ENCODE results near the gene IGLL5.

DNA sequence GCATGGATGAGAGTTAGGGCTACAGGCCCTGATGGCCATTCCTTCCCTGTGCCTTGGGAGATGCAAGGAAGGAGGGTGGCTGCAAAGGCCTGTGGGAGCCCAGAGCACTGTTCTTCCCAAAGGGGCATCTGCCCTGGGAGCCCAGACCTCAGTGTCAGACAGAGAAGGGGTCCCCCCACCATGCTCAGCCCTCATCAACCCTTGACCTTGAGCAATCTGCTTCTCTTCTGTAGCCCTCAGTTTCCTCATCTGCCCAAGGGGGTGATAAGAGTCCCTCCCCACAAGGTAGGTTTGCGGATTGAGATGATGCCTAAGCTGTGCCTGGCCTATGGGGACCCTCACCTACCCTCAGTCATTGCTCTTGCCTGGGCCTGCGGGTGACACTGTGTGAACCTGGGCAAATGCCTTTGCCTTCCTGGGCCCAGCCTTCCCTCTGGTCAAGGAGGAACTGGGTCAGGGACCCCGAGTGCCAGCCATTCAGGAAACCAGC lies 47.5 kb downstream of the IGLL5 start:
- TF ChIP-seq CTCF (conservative IDR thresholded peaks at IDR 0.05 in 1 of 2, IDR thresholded peaks at IDR 0.05 in 1 of 2; ENCODE audit: low read depth in 1 of 2, low read length in 2 of 2) (no peak), EZH2 (IDR thresholded peaks at IDR 0.05; ENCODE audit: low read length, missing control alignments) (no peak)

Measured in fibroblast of lung (primary cell).